Measurements from ENCODE around the gene LAIR1. TPM values are rescaled to one million over a fixed set of nuclear protein-coding genes. Genes with fewer than 3 reads are reported as not detected.

LAIR1 gene
- total and polyA plus RNA-seq, 2 experiments from 2014 or later, result 0.10 to 1.3 TPM

- TF ChIP-seq REST (IDR thresholded peaks at IDR 0.05; ENCODE audit: unreplicated experiment), result no peak
- TF ChIP-seq CTCF (conservative IDR thresholded peaks at IDR 0.05; ENCODE audit: low read depth in 2 of 2), result no peak
- no peak for TF ChIP-seq ZNF114 (CRISPR knock-in tag; IDR thresholded peaks at IDR 0.05)
- TF ChIP-seq ETS1 (IDR thresholded peaks at IDR 0.05), result no peak
Measured at GRCh38 chr19:54352546-54352945, 12.2 kb downstream of the LAIR1 start (continued).

- Histone ChIP-seq H4K20me1 (replicated peaks; ENCODE audit: insufficient read depth) (no peaks in the 10 kb centered on the region), H3K36me3 (ENCODE audit: insufficient read depth) (no peaks in the 10 kb centered on the region), H3K27me3 (ENCODE audit: insufficient read depth) (no peaks in the 10 kb centered on the region), H3K4me2 (no peak overlapping the region), H3K9me2 (ENCODE audit: insufficient read depth) (no peaks in the 10 kb centered on the region), H3K79me2 (replicated peaks; ENCODE audit: insufficient read depth) (no peaks in the 10 kb centered on the region), H3K4me1 (ENCODE audit: insufficient read depth) (no peaks in the 10 kb centered on the region), H3K27ac (ENCODE audit: low read depth) (no peak overlapping the region), H3K4me3 (no peak overlapping the region), H3F3A (replicated peaks; ENCODE audit: low read depth) (no peaks in the 10 kb centered on the region), H2AFZ (no peak overlapping the region)
- H3K36me3 Mint-ChIP-seq (ENCODE audit: low read depth), result peaks cover 6% of the 10 kb centered on the region; the same call in 1 of the 3 replicates
- peaks cover 11% of the 10 kb centered on the region for H3K27me3 Mint-ChIP-seq (ENCODE audit: insufficient read depth, low read depth, poor library complexity)
- H3K27ac Mint-ChIP-seq, result no peak overlapping the region
- H3K4me3 Mint-ChIP-seq, result no peak overlapping the region
- peaks cover 7% of the 10 kb centered on the region for H3K9me3 Mint-ChIP-seq
- H3K4me1 Mint-ChIP-seq, result no peaks in the 10 kb centered on the region
- ATAC-seq (no peak), DNase-seq (ENCODE audit: low spot score) (no peak)
- TF ChIP-seq STAT1 (IDR thresholded peaks at IDR 0.05; ENCODE audit: unreplicated experiment), result no peak
- TF ChIP-seq EZH2phosphoT487 (IDR thresholded peaks at IDR 0.05; ENCODE audit: unreplicated experiment), result no peak
- no peak for TF ChIP-seq ZNF331 (CRISPR knock-in tag; IDR thresholded peaks at IDR 0.05; ENCODE audit: low read depth)
- TF ChIP-seq ZNF462 (CRISPR knock-in tag; IDR thresholded peaks at IDR 0.05), result no peak
- TF ChIP-seq JUNB (IDR thresholded peaks at IDR 0.05; ENCODE audit: unreplicated experiment), result no peak
- no peak for TF ChIP-seq ETS1 (IDR thresholded peaks at IDR 0.05)
- no peak for TF ChIP-seq EZH2 (IDR thresholded peaks at IDR 0.05; ENCODE audit: low read depth, unreplicated experiment)
Measured at GRCh38 chr19:54352041-54352440, 12.7 kb downstream of the LAIR1 start.

All from GM23338 (cell line).